Measurements from ENCODE around the gene TYSND1. TPM values are rescaled to one million over a fixed set of nuclear protein-coding genes. Genes with fewer than 3 reads are reported as not detected.

Gene TYSND1
- total RNA-seq, 4 donors from 2014 or later, result 18.6 to 48.8 (median 21.9) TPM

DNA sequence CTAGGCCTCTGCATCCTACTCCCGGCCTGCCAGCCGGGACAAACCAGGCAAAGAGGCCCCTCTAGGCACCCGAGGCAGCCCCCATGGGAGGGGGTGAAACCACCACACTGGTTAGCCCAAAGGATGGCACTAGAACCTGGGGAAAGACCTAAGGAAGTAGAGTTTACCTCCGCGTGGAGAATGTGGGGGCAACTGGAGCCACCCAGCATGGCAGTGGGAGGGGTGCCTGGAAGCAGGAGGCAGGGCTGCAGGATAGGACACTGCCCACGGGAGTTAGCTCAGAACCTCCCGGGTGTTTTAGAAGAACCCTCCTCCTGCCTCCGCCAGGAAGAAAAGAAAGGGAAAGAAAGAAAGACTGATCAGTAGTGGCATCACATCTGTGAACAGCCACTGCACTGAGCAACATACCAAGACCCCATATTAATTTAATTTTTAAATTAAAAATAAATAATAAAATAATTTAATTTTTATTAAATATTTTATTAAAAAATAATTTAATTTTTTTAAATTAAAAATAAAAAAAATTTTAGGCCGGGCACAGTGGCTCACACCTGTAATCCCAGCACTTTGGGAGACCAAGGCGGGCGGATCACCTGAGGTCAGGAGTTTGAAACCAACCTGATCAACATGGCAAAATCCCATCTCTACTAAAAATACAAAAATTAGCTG, 25.1 kb downstream of the TYSND1 start:
- DNase-seq, result no peak
- H3K27ac ChIP-seq, result no peak overlapping the region
- TF ChIP-seq POLR2A (IDR thresholded peaks at IDR 0.05) (no peak), POLR2AphosphoS5 (IDR thresholded peaks at IDR 0.05) (no peak), EP300 (IDR thresholded peaks at IDR 0.05; ENCODE audit: low read depth) (no peak)
- TF ChIP-seq, protein P1, sequence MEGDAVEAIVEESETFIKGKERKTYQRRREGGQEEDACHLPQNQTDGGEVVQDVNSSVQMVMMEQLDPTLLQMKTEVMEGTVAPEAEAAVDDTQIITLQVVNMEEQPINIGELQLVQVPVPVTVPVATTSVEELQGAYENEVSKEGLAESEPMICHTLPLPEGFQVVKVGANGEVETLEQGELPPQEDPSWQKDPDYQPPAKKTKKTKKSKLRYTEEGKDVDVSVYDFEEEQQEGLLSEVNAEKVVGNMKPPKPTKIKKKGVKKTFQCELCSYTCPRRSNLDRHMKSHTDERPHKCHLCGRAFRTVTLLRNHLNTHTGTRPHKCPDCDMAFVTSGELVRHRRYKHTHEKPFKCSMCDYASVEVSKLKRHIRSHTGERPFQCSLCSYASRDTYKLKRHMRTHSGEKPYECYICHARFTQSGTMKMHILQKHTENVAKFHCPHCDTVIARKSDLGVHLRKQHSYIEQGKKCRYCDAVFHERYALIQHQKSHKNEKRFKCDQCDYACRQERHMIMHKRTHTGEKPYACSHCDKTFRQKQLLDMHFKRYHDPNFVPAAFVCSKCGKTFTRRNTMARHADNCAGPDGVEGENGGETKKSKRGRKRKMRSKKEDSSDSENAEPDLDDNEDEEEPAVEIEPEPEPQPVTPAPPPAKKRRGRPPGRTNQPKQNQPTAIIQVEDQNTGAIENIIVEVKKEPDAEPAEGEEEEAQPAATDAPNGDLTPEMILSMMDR (IDR thresholded peaks at IDR 0.05), result no peak
- WGBS, 2 donors (ENCODE audit: low coverage in 1 of 2), result 94 to 97% methylated on average over 7 to 11 of the region's 11 CpGs
- no peak overlapping the region for H3K4me3 ChIP-seq
- no peaks in the 10 kb centered on the region for H3K27me3 ChIP-seq
- no peaks in the 10 kb centered on the region for H3K4me1 ChIP-seq
- H3K36me3 ChIP-seq, result peaks cover 0 to 12% (median 0%) of the 10 kb centered on the region in 4 donors
- in situ Hi-C loops (cut with MboI; ENCODE audit: low pct_ligation_motif_present in 1 of 4, low pct_unique_long_range_greater_than_20kb in 1 of 4, low sequenced_read_pairs in 3 of 4) (no loop called here), intact Hi-C loops (cut with DNase I; ENCODE audit: low total_unique reads) (no loop called here)
- no peaks in the 10 kb centered on the region for H3K9me3 ChIP-seq

DNA sequence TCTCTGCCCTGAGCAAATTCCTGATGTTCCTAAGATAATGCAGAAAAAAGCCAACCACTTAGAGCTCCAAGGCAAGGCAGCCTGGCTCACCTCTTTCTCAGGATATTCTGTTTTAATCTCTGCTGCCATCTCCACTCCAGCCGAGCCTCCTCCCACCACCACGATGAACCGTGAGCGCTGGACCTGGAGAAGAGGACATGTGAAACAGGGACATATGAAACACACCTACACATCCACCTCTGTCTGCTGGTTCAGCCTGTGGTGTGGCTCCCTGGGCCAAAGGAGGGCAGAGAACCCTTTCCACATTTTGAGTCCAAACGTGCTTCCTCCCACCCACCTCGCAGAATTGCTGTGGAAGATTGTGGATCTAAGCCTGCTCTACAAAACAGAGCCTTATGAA, 26.1 kb downstream of the TYSND1 start:
- H3K27me3 ChIP-seq, result no peaks in the 10 kb centered on the region
- DNase-seq, result no peak
- intact Hi-C loops (cut with DNase I; ENCODE audit: low total_unique reads), result no loop called here
- H3K36me3 ChIP-seq, result peaks cover 0 to 12% (median 0%) of the 10 kb centered on the region in 4 donors
- TF ChIP-seq POLR2AphosphoS5 (IDR thresholded peaks at IDR 0.05) (no peak), POLR2A (IDR thresholded peaks at IDR 0.05) (no peak)
- no peak overlapping the region for H3K27ac ChIP-seq
- no peak overlapping the region for H3K4me3 ChIP-seq
- H3K4me1 ChIP-seq, result no peaks in the 10 kb centered on the region
- H3K9me3 ChIP-seq, result no peaks in the 10 kb centered on the region
- in situ Hi-C loops (cut with MboI; ENCODE audit: low pct_ligation_motif_present in 1 of 4, low pct_unique_long_range_greater_than_20kb in 1 of 4, low sequenced_read_pairs in 3 of 4), result no loop called here
- 96% methylated on average over 6 of the region's 6 CpGs; no CpG with 5 or more reads in 1 of the 2 donors for WGBS, 2 donors (ENCODE audit: low coverage in 1 of 2)

DNA sequence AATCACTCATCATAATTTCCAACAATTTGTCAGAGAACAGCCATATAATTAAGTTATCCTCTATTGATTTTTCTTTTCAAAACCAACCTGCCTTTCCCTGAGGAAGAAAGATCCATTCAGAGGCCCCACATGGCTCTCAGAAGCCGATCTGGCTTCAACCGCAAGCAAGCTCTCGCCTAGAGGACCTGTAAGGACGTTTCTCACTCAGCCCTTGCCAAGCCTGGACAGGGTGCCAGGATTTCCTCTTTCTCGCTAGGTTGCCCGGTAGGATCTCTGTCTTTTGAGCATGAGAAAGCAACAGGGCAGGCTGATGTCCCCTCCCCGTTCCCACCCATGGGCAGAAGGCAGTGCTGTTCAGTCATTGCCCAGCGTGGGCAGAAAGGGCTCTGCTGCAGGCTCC, 26.9 kb downstream of the TYSND1 start:
- Histone ChIP-seq H3K4me1 (no peaks in the 10 kb centered on the region), H3K36me3 (peaks cover 0 to 13% (median 2%) of the 10 kb centered on the region in 4 donors), H3K27ac (no peak overlapping the region), H3K27me3 (no peaks in the 10 kb centered on the region), H3K9me3 (no peaks in the 10 kb centered on the region), H3K4me3 (no peak overlapping the region)
- in situ Hi-C loops (cut with MboI; ENCODE audit: low pct_ligation_motif_present in 1 of 4, low pct_unique_long_range_greater_than_20kb in 1 of 4, low sequenced_read_pairs in 3 of 4) (no loop called here), intact Hi-C loops (cut with DNase I; ENCODE audit: low total_unique reads) (no loop called here)
- WGBS, 2 donors (ENCODE audit: low coverage in 1 of 2), result 80 to 86% methylated on average over 1 to 8 of the region's 8 CpGs
- DNase-seq, result no peak
- no peak for TF ChIP-seq POLR2A (IDR thresholded peaks at IDR 0.05)
- TF ChIP-seq POLR2AphosphoS5 (IDR thresholded peaks at IDR 0.05), result no peak
- TF ChIP-seq, protein P1 (IDR thresholded peaks at IDR 0.05), result no peak
- no peak for TF ChIP-seq EP300 (IDR thresholded peaks at IDR 0.05; ENCODE audit: low read depth)

DNA sequence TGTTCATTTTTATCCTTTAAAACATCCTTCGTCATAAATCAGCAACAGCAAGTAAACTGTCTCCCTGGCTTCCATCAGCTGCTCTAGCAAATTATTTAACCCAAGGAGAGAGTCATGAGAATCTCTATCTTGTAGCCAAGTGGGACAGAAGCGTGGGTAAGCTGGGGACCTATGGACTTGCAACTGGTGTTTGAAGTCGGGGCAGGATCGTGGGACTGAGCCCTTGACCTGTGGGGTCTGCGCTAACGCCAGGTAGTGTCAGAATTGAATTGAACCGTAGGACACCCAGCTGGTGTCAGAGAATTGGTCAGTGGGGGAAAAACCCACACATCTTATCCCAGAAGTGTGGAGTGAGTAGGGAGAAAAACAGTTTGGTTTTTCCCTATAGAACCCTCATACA, 27.3 kb downstream of the TYSND1 start:
- intact Hi-C loops (cut with DNase I; ENCODE audit: low total_unique reads) (no loop called here), in situ Hi-C loops (cut with MboI; ENCODE audit: low pct_ligation_motif_present in 1 of 4, low pct_unique_long_range_greater_than_20kb in 1 of 4, low sequenced_read_pairs in 3 of 4) (no loop called here)
- no peak for DNase-seq
- H3K9me3 ChIP-seq, result no peaks in the 10 kb centered on the region
- whole genome bisulfite sequencing, 2 donors (ENCODE audit: low coverage in 1 of 2), result 97 to 98% methylated on average over 7 of the region's 7 CpGs
- TF ChIP-seq POLR2A (IDR thresholded peaks at IDR 0.05) (no peak), POLR2AphosphoS5 (IDR thresholded peaks at IDR 0.05) (no peak), EP300 (IDR thresholded peaks at IDR 0.05; ENCODE audit: low read depth) (no peak)
- TF ChIP-seq, protein P1 (IDR thresholded peaks at IDR 0.05), result no peak
- H3K27ac ChIP-seq, result no peak overlapping the region
- no peak overlapping the region for H3K4me3 ChIP-seq
- no peaks in the 10 kb centered on the region for H3K27me3 ChIP-seq
- peaks cover 0 to 17% (median 2%) of the 10 kb centered on the region in 4 donors for H3K36me3 ChIP-seq
- no peaks in the 10 kb centered on the region for H3K4me1 ChIP-seq

Data from transverse colon (tissue), 4 donors.